Hepatocyte (in vitro differentiated cells): ENCODE data around the gene ECSCR. TPM values are rescaled to one million over a fixed set of nuclear protein-coding genes. Genes with fewer than 3 reads are reported as not detected.

Experiments used
- DNase-seq: peaks from one replicate; pipeline ENCODE4 v3.0.0-alpha.2; 2016; ENCODE audit warnings: low spot score
- H2AFZ ChIP-seq: fragments of 200-600 bp; sonication (generic); 2 replicates; pipeline ENCODE4 v1.6.0; 2016; ENCODE audit warnings: antibody characterized with exemption, mild to moderate bottlenecking
- H3K27ac ChIP-seq: fragments of 200-600 bp; sonication (generic); 2 replicates; pipeline ENCODE4 v1.5.1; 2016; ENCODE audit warnings: mild to moderate bottlenecking
- H3K27me3 ChIP-seq: fragments of 200-600 bp; sonication (generic); 2 replicates; pipeline ENCODE4 v1.6.1; 2016
- H3K36me3 ChIP-seq: fragments of 200-600 bp; sonication (generic); replicated peaks from 2 replicates; pipeline ENCODE4 v1.5.1; 2016; ENCODE audit warnings: low read depth; ENCODE audit not compliant: insufficient read depth
- H3K4me1 ChIP-seq: fragments of 200-600 bp; sonication (generic); 2 replicates; pipeline ENCODE4 v1.5.1; 2016; ENCODE audit warnings: mild to moderate bottlenecking, moderate library complexity; ENCODE audit not compliant: insufficient read depth
- H3K4me2 ChIP-seq: fragments of 200-600 bp; sonication (generic); 2 replicates; pipeline ENCODE4 v1.6.0; 2016
- H3K4me3 ChIP-seq: fragments of 200-600 bp; sonication (generic); 2 replicates; pipeline ENCODE4 v1.5.1; 2016; ENCODE audit warnings: mild to moderate bottlenecking
- H3K79me2 ChIP-seq: fragments of 200-600 bp; sonication (generic); 2 replicates; pipeline ENCODE4 v1.6.0; 2017; ENCODE audit warnings: mild to moderate bottlenecking
- H3K9me2 ChIP-seq: fragments of 200-600 bp; sonication (generic); replicated peaks from 2 replicates; pipeline ENCODE4 v1.6.0; 2017; ENCODE audit warnings: mild to moderate bottlenecking; ENCODE audit not compliant: insufficient read depth
- H3K9me3 ChIP-seq: fragments of 200-600 bp; sonication (generic); 2 replicates; pipeline ENCODE4 v1.5.1; 2016; ENCODE audit warnings: low read depth, mild to moderate bottlenecking
- H4K20me1 ChIP-seq: fragments of 200-600 bp; sonication (generic); 2 replicates; pipeline ENCODE4 v1.6.0; 2016; ENCODE audit warnings: mild to moderate bottlenecking; ENCODE audit not compliant: insufficient read depth, poor library complexity, severe bottlenecking
- CTCF ChIP-seq: fragments of 200-600 bp; sonication (generic); IDR thresholded peaks from 2 replicates; pipeline ENCODE4 v1.5.1; 2016; ENCODE audit warnings: antibody characterized with exemption, mild to moderate bottlenecking; ENCODE audit not compliant: poor library complexity
- EZH2 ChIP-seq: fragments of 200-600 bp; sonication (generic); IDR thresholded peaks from 2 replicates; pipeline ENCODE4 v1.6.1; 2016; ENCODE audit warnings: antibody characterized with exemption, mild to moderate bottlenecking, borderline replicate concordance
- EZH2phosphoT487 ChIP-seq: fragments of 200-600 bp; sonication (generic); IDR thresholded peaks from one replicate; pipeline ENCODE4 v1.6.1; 2018; ENCODE audit warnings: antibody characterized with exemption, mild to moderate bottlenecking, low read depth, moderate library complexity; ENCODE audit not compliant: unreplicated experiment, severe bottlenecking
- WGBS: methylation state at CpG from one replicate; pipeline ENCODE4 v1.1.6; 2016; ENCODE audit warnings: low lambda C conversion rate; ENCODE audit errors: missing lambda C conversion rate; 5-methylcytosine and 5-hydroxymethylcytosine counted together
- polyA plus RNA-seq: library from polyadenylated mRNA; unstranded; fragments of >200 nt; fragmentation: Nextera tagmentation; extraction: Ambion mirVana; gene quantifications from 2 replicates; pipeline ENCODE4 v1.2.1, GENCODE V29; 2016
- total RNA-seq: library from RNA; depleted of rRNA; stranded (reverse); fragments of >200 nt; gene quantifications from 2 replicates; pipeline ENCODE4 v1.2.3, GENCODE V29; 2014

Gene ECSCR
- total and polyA plus RNA-seq, 2 experiments from 2014 or later, result 0.27 to 0.42 TPM

DNA sequence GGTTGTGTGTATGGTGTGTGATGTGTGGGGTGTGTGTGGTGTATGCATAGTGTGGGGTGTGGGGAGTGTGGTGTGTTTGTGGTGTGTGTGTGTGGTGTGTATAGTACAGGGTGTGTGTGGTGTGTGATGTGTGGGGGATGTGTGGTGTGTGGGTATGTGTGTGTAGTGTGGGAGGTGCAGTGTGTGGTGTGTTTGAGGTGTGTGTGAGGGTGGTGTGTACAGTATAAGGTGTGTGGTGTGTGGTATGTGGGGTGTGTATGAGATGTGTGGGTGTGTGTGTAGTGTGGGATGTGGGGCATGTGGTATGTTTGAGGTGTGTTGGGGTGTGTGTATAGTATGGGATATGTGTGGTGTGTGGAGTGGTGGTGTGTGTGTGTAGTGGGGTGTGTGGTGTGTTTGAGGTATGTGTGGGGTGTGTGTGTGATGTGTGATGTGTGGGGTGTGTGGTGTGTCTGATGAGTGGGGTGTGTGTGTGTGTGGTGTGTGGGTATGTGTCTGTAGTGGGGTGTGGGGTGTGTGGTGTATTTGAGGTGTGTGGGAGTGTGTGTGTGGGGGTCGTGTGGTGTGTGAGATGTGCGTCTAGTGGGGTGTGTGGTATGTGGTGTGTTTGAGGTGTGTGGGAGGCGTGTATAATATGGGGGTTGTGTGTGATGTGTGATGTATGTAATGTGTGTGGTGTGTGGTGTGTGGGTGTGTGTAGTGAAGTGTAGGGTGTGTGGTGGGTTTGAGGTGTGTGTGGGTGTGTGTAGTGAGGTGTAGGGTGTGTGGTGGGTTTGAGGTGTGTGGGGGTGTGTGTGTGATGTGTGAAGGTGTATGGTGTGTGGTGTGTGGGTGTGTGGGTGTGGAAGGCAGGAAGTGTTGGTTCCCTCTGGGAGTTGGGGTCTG is 8.6 kb downstream of the ECSCR start:
- Histone ChIP-seq H3K4me1 (no peaks in the 10 kb centered on the region), H3K4me2 (no peak overlapping the region), H3K36me3 (no peaks in the 10 kb centered on the region), H3K9me3 (no peaks in the 10 kb centered on the region), H3K4me3 (no peak overlapping the region), H3K27ac (no peak overlapping the region), H3K79me2 (no peaks in the 10 kb centered on the region), H3K27me3 (no peaks in the 10 kb centered on the region), H2AFZ (no peak overlapping the region), H3K9me2 (no peaks in the 10 kb centered on the region), H4K20me1 (no peaks in the 10 kb centered on the region)
- WGBS, result 93% methylated on average over 3 of the region's 3 CpGs
- TF ChIP-seq CTCF (no peak), EZH2 (no peak), EZH2phosphoT487 (no peak)
- DNase-seq, result no peak

GRCh38 chr5:139451878-139452660 is 10.5 kb downstream of the ECSCR start:
- Histone ChIP-seq H3K4me2 (no peak overlapping the region), H2AFZ (no peak overlapping the region), H3K27me3 (no peaks in the 10 kb centered on the region), H3K36me3 (no peaks in the 10 kb centered on the region), H3K4me1 (no peaks in the 10 kb centered on the region), H3K27ac (no peak overlapping the region), H4K20me1 (no peaks in the 10 kb centered on the region), H3K4me3 (no peak overlapping the region), H3K79me2 (no peaks in the 10 kb centered on the region), H3K9me2 (no peaks in the 10 kb centered on the region), H3K9me3 (no peaks in the 10 kb centered on the region)
- no peak for DNase-seq
- no peak for TF ChIP-seq EZH2
- no peak for TF ChIP-seq CTCF
- no peak for TF ChIP-seq EZH2phosphoT487
- 80% methylated on average over 3 of the region's 3 CpGs for WGBS

DNA sequence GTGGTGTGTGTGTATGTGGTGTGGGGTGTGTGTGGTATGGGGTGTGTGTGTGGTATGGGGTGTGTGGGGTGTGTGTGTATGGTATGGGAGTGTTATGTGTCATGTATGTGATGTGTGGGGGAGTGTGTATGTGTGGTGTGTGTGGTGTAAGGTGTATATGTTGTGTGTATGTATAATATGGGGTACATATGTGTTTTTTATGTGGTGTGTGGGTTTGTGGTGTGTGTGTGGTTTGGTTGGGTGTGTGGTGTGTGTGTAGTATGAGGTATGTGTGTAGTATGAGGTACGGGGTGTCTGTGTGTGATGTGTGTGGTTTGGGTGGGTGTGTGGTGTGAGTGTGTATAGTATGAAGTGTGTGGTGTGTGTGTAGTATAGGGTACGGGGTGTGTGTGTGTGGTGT is 11.4 kb downstream of the ECSCR start:
- Histone ChIP-seq H3K9me2 (no peaks in the 10 kb centered on the region), H3K9me3 (no peaks in the 10 kb centered on the region), H3K36me3 (no peaks in the 10 kb centered on the region), H4K20me1 (no peaks in the 10 kb centered on the region), H3K79me2 (no peaks in the 10 kb centered on the region), H2AFZ (no peak overlapping the region), H3K4me2 (no peak overlapping the region), H3K27me3 (no peaks in the 10 kb centered on the region), H3K4me1 (no peaks in the 10 kb centered on the region), H3K27ac (no peak overlapping the region), H3K4me3 (no peak overlapping the region)
- TF ChIP-seq EZH2, result no peak
- TF ChIP-seq CTCF, result no peak
- TF ChIP-seq EZH2phosphoT487, result no peak
- 92% methylated on average over 2 of the region's 2 CpGs for whole genome bisulfite sequencing
- DNase-seq, result no peak
